Cardiac septum (tissue), 1 donor: ENCODE data around the gene SLC10A6. TPM values are rescaled to one million over a fixed set of nuclear protein-coding genes. Genes with fewer than 3 reads are reported as not detected.

Experiments used
- DNase-seq: peaks from one replicate; pipeline ENCODE4 v3.0.0-alpha.2; 2020; ENCODE audit warnings: low spot score
- intact Hi-C: fragments of 100-400 bp; cut with DNase I; formaldehyde crosslinking; loops from one replicate; pipeline ENCODE4 v1.14.0; 2022
- total RNA-seq: library from RNA; stranded (reverse); fragmentation: NEBNext Ultra II Directional; extraction: Animal tissue kit (Norgen Biotek cat#: 25700); gene quantifications from one replicate; pipeline ENCODE4 v1.2.1, GENCODE V29; 2021
- donor health status: DM: no; HTN: no; CAD: no.

Gene SLC10A6
- total RNA-seq, 1 donor from 2014 or later: 1.3 TPM

DNA sequence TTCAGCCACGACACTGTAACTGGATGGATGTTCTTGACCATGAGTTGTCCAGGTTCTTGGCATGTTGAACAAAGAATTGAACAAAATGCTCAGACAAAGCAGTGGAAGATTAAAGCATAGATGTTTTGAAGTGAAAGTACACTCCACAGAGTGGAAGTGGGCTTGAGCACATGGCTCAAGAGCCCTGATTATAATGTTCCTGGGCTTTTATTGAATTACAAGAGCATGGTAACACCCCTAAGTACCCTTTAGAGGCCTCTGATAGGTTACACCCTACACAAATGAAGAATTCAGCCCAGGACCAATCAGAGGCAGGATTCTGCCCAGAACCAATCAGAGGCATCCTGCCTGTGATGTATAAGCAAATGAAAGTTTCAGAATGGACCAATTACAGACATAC, 33.5 kb downstream of the SLC10A6 start:
- intact Hi-C loops: no loop called here
- no peak for DNase-seq

DNA sequence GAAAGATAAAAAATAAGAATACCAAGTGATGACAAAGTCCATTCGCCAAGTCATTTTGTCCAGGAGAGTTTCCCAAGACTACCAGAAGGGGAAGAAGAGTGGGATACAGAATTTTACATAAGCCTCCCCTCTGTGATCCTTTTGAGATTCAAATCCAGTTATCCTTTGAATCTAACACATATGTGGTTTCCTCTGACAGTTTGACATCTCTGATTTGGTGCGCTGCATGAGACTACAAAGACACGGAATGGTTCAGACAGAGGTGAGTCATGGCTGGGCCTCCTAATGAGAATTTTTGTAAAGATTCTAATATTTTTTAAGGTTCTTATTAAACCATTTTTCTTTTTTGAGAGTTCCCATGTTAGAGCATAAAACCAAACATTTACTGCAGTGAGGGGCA, 38.3 kb downstream of the SLC10A6 start:
- DNase-seq: no peak
- intact Hi-C loops: no loop called here

DNA sequence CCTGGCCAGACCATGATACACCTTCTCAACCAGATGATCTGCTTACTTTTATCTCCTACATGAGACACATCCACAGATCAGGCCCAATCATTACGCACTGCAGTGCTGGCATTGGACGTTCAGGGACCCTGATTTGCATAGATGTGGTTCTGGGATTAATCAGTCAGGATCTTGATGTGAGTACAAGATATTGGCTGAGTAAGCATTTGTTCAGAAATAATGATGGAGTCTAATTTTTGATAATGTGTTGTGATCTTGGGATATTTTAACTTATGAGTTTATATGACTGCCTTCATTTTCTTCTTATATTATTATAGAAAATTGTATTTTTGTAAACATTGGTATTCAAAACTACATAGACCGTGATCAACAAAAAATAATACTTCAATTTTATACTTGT, 39.4 kb downstream of the SLC10A6 start:
- intact Hi-C loops: no loop called here
- DNase-seq: no peak

DNA sequence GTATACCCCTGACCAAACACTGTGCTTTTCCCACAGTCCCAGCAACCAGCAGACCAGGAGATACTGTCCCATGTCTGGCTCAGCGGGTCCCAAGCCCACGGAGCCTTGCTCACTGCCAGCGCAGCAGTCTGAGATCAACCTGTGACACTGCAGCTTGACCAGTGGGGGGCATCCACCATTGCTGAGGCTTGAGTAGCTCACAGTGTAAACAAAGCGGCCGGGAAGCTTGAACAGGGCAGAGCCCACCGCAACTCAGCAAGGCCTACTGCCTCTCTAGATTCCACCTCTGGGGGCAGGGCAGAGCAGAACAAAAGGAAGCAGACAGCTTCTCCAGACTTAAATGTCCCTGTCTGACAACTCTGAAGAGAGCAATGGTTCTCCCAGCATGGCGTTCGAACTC, 58.1 kb downstream of the SLC10A6 start:
- no peak for DNase-seq

GRCh38 chr4:86788826-86789225, 60.4 kb downstream of the SLC10A6 start:
- intact Hi-C loops: no loop called here
- DNase-seq: no peak

More for the DNA sequence above, 58.1 kb downstream of the SLC10A6 start:
- intact Hi-C loops: no loop called here

GRCh38 chr4:86778175-86778574, 71.0 kb downstream of the SLC10A6 start:
- intact Hi-C loops: no loop called here
- no peak for DNase-seq

DNA sequence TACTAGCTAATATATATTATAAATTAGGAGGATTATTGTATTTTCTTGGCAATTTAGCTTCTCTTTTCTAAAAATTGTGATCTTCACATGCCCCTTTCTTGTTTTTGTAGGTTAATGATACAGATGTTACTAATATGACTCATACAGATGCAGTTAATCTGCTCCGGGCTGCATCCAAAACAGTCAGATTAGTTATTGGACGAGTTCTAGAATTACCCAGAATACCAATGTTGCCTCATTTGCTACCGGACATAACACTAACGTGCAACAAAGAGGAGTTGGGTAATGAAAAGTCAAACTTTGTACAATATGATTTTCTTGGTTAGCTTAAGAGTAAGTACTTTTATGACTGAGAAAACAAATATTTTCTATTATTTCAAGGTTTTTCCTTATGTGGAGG, 74.1 kb downstream of the SLC10A6 start:
- no peak for DNase-seq
- intact Hi-C loops: no loop called here

Other genes with a start within 250 kb of the SLC10A6 start
- 0.78 TPM for gene C4orf36, start 43.0 kb upstream of the SLC10A6 start, total RNA-seq
- gene AFF1, start 85.6 kb upstream of the SLC10A6 start, total RNA-seq: 63.4 TPM